ENCODE results near the gene RPS4Y2. TPM values are rescaled to one million over a fixed set of nuclear protein-coding genes. Genes with fewer than 3 reads are reported as not detected.

The RPS4Y2 gene
- total RNA-seq, 1 experiment from 2014 or later = not detected

Other genes starting within 250 kb of the RPS4Y2 start
- not detected in 2 replicates for gene EIF1AY, start 180.3 kb upstream of the RPS4Y2 start, total RNA-seq (2014; rRNA removed; shearing (Covaris generic))

All from HT-29 (cell line).